Activated effector memory CD4-positive, alpha-beta T cell treated with Interleukin-2 at 50 U/mL for 16 hours (primary cell): ENCODE results near the gene CSNK1G1.
"Not testable (repeated sequence)": the region's sequence is repeated elsewhere in the genome, so short reads cannot be mapped to it uniquely, and the experiment has no call there.

Experiments
- DNase-seq: peaks from one replicate; pipeline ENCODE4 v3.0.0-alpha.2; 2020

CSNK1G1 gene

GRCh38 chr15:64233299-64233698 is 122.7 kb downstream of the CSNK1G1 start:
- DNase-seq: no peak

- no peak for DNase-seq
Measured at GRCh38 chr15:64232400-64232799, 123.6 kb downstream of the CSNK1G1 start.

GRCh38 chr15:64229129-64229724 is 126.7 kb downstream of the CSNK1G1 start:
- no peak for DNase-seq

- DNase-seq: no peak
Measured at GRCh38 chr15:64225804-64226203, 130.2 kb downstream of the CSNK1G1 start.

- DNase-seq: no peak
Measured at GRCh38 chr15:64224511-64224910, 131.5 kb downstream of the CSNK1G1 start.

- no peak for DNase-seq
Measured at GRCh38 chr15:64223882-64224281, 132.1 kb downstream of the CSNK1G1 start.

- no peak for DNase-seq
Measured at GRCh38 chr15:64222573-64223366, 133.2 kb downstream of the CSNK1G1 start.

GRCh38 chr15:64221911-64222310 is 134.1 kb downstream of the CSNK1G1 start:
- not testable (repeated sequence) for DNase-seq

GRCh38 chr15:64217429-64217750 is 138.6 kb downstream of the CSNK1G1 start:
- not testable (repeated sequence) for DNase-seq

GRCh38 chr15:64216730-64217428 is 139.1 kb downstream of the CSNK1G1 start:
- DNase-seq: no peak

- DNase-seq: no peak
Measured at GRCh38 chr15:64216196-64216595, 139.8 kb downstream of the CSNK1G1 start.

GRCh38 chr15:64213646-64214045 is 142.3 kb downstream of the CSNK1G1 start:
- DNase-seq: no peak

GRCh38 chr15:64211696-64212095 is 144.3 kb downstream of the CSNK1G1 start:
- DNase-seq: no peak

GRCh38 chr15:64210371-64210770 is 145.6 kb downstream of the CSNK1G1 start:
- DNase-seq: no peak

- no peak for DNase-seq
Measured at GRCh38 chr15:64209680-64210334, 146.2 kb downstream of the CSNK1G1 start.

GRCh38 chr15:64205202-64205601 is 150.8 kb downstream of the CSNK1G1 start:
- no peak for DNase-seq

- DNase-seq: no peak
Measured at GRCh38 chr15:64197425-64197824, 158.5 kb downstream of the CSNK1G1 start.

- no peak for DNase-seq
Measured at GRCh38 chr15:64193971-64194370, 162.0 kb downstream of the CSNK1G1 start.

- no peak for DNase-seq
Measured at GRCh38 chr15:64191971-64192830, 163.8 kb downstream of the CSNK1G1 start.

- no peak for DNase-seq
Measured at GRCh38 chr15:64187396-64188191, 168.4 kb downstream of the CSNK1G1 start.

- DNase-seq: no peak
Measured at GRCh38 chr15:64185146-64185911, 170.6 kb downstream of the CSNK1G1 start.
